OCI-LY3 (cell line): ENCODE data around the gene KIF3C.

Experiments
- H2AFZ ChIP-seq: fragments of 200-600, 300-600 bp; shearing (Covaris generic); 2 replicates; pipeline ENCODE4 v1.6.0; 2014; ENCODE audit warnings: antibody characterized with exemption, low read depth, low read length
- H3K27ac ChIP-seq: fragments of 200-600, 300-600 bp; sonication (generic); 2 replicates; pipeline ENCODE4 v1.5.1; 2014; ENCODE audit warnings: mild to moderate bottlenecking, low read length, moderate library complexity, mixed read lengths
- H3K27me3 ChIP-seq: fragments of 200-600, 300-600 bp; sonication (generic); 2 replicates; pipeline ENCODE4 v1.6.1; 2014; ENCODE audit warnings: low read depth, low read length, mixed read lengths
- H3K36me3 ChIP-seq: fragments of 200-600, 300-600 bp; sonication (generic); replicated peaks from 2 replicates; pipeline ENCODE3; 2014; ENCODE audit warnings: low read depth, low read length, mixed read lengths
- H3K4me1 ChIP-seq: fragments of 300-600, 200-600 bp; sonication (generic); 2 replicates; pipeline ENCODE4 v1.6.1; 2014; ENCODE audit warnings: low read length, mixed read lengths
- H3K4me2 ChIP-seq: fragments of 200-600, 300-600 bp; sonication (generic); 2 replicates; pipeline ENCODE4 v1.6.1; 2014; ENCODE audit warnings: low read length, mixed read lengths
- H3K4me3 ChIP-seq: fragments of 300-600, 200-600 bp; sonication (generic); 2 replicates; pipeline ENCODE4 v1.5.1; 2014; ENCODE audit warnings: antibody characterized with exemption, mild to moderate bottlenecking, low read length, moderate library complexity
- H3K79me2 ChIP-seq: fragments of 300-600, 200-600 bp; shearing (Covaris generic); 2 replicates; pipeline ENCODE4 v1.6.1; 2014; ENCODE audit warnings: mild to moderate bottlenecking, low read length, mixed read lengths
- H3K9ac ChIP-seq: fragments of 300-600, 200-600 bp; shearing (Covaris generic); 2 replicates; pipeline ENCODE4 v1.6.0; 2014; ENCODE audit warnings: mild to moderate bottlenecking, low read length, moderate library complexity
- H3K9me3 ChIP-seq: fragments of 200-600, 300-600 bp; shearing (Covaris generic); 2 replicates; pipeline ENCODE4 v1.6.1; 2014; ENCODE audit warnings: low read length, mixed read lengths; ENCODE audit not compliant: insufficient read depth
- H4K20me1 ChIP-seq: fragments of 200-600, 300-600 bp; sonication (generic); 2 replicates; pipeline ENCODE4 v1.6.1; 2016; ENCODE audit warnings: low read length, mixed read lengths; ENCODE audit not compliant: insufficient read depth
- CTCF ChIP-seq: fragments of 200-600, 300-600 bp; sonication (generic); IDR thresholded peaks from 2 replicates; pipeline ENCODE4 v1.5.1; 2014; ENCODE audit warnings: antibody characterized with exemption, low read length, low read depth
- EZH2phosphoT487 ChIP-seq: fragments of 200-600 bp; shearing (Covaris generic); IDR thresholded peaks from 2 replicates; pipeline ENCODE4 v1.6.1; 2018; ENCODE audit warnings: antibody characterized with exemption, mixed run types, low read depth

Gene KIF3C

GRCh38 chr2:25928668-25929067 lies 53.6 kb downstream of the KIF3C start:
- Histone ChIP-seq H3K36me3 (no peaks in the 10 kb centered on the region), H3K4me2 (no peak overlapping the region), H3K4me3 (no peak overlapping the region), H2AFZ (no peak overlapping the region), H3K27me3 (no peaks in the 10 kb centered on the region), H3K79me2 (no peaks in the 10 kb centered on the region), H4K20me1 (no peaks in the 10 kb centered on the region), H3K9me3 (no peaks in the 10 kb centered on the region), H3K27ac (no peak overlapping the region), H3K4me1 (no peaks in the 10 kb centered on the region), H3K9ac (no peak overlapping the region)
- TF ChIP-seq CTCF, result no peak
- TF ChIP-seq EZH2phosphoT487, result no peak

GRCh38 chr2:25926984-25927756 lies 55.1 kb downstream of the KIF3C start:
- H3K9ac ChIP-seq, result no peak overlapping the region
- H3K36me3 ChIP-seq, result no peaks in the 10 kb centered on the region
- H3K27me3 ChIP-seq, result no peaks in the 10 kb centered on the region
- no peak overlapping the region for H3K27ac ChIP-seq
- no peak overlapping the region for H3K4me3 ChIP-seq
- no peak overlapping the region for H2AFZ ChIP-seq
- H3K4me2 ChIP-seq, result no peak overlapping the region
- no peaks in the 10 kb centered on the region for H4K20me1 ChIP-seq
- no peaks in the 10 kb centered on the region for H3K9me3 ChIP-seq
- TF ChIP-seq CTCF (no peak), EZH2phosphoT487 (no peak)
- H3K79me2 ChIP-seq, result no peaks in the 10 kb centered on the region
- no peaks in the 10 kb centered on the region for H3K4me1 ChIP-seq

- Histone ChIP-seq H4K20me1 (no peaks in the 10 kb centered on the region), H2AFZ (no peak overlapping the region), H3K27me3 (no peaks in the 10 kb centered on the region), H3K79me2 (no peaks in the 10 kb centered on the region), H3K4me2 (no peak overlapping the region), H3K27ac (no peak overlapping the region), H3K9me3 (no peaks in the 10 kb centered on the region), H3K9ac (no peak overlapping the region), H3K4me1 (no peaks in the 10 kb centered on the region), H3K4me3 (no peak overlapping the region), H3K36me3 (no peaks in the 10 kb centered on the region)
- TF ChIP-seq CTCF, result no peak
- TF ChIP-seq EZH2phosphoT487, result no peak
Observed at GRCh38 chr2:25922501-25922900, 59.8 kb downstream of the KIF3C start.

- Histone ChIP-seq H3K27me3 (no peaks in the 10 kb centered on the region), H3K9me3 (no peaks in the 10 kb centered on the region), H3K4me1 (no peaks in the 10 kb centered on the region), H3K36me3 (no peaks in the 10 kb centered on the region), H3K79me2 (no peaks in the 10 kb centered on the region), H3K4me2 (no peak overlapping the region), H2AFZ (no peak overlapping the region), H3K4me3 (no peak overlapping the region), H4K20me1 (no peaks in the 10 kb centered on the region), H3K27ac (no peak overlapping the region), H3K9ac (no peak overlapping the region)
- TF ChIP-seq EZH2phosphoT487 (no peak), CTCF (no peak)
Observed at GRCh38 chr2:25920786-25921415, 61.4 kb downstream of the KIF3C start.
